ENCODE data around the gene ARMS2. TPM values are rescaled to one million over a fixed set of nuclear protein-coding genes. Genes with fewer than 3 reads are reported as not detected.

Gene ARMS2
- total RNA-seq, 2 experiments from 2014 or later: not detected

GRCh38 chr10:122500726-122501125 lies 46.3 kb downstream of the ARMS2 start:
- POLR2A ChIA-PET: no interaction called here
- CTCF ChIA-PET: no interaction called here

GRCh38 chr10:122503012-122503411 lies 48.6 kb downstream of the ARMS2 start:
- Mint-ChIP-seq H3K9me3 (no peaks in the 10 kb centered on the region), H3K27ac (no peak overlapping the region), H3K4me3 (no peak overlapping the region), H3K36me3 (ENCODE audit: low read depth) (no peaks in the 10 kb centered on the region), H3K27me3 (no peaks in the 10 kb centered on the region), H3K4me1 (ENCODE audit: low read depth) (no peaks in the 10 kb centered on the region)
- ChIA-PET CTCF (no interaction called here), POLR2A (interaction anchor here (0.6 to 1.0 kb wide), 2 partner anchors 13 to 61 kb away, joined by 3 read pairs; no protein-coding TSS in a partner anchor)
- no peak overlapping the region for H3K27ac ChIP-seq (ENCODE audit: low read depth in 1 of 2, low read length in 2 of 2)
- no peak for TF ChIP-seq CTCF (IDR thresholded peaks at IDR 0.05)
- DNase-seq: no peak
- H3K36me3 ChIP-seq (ENCODE audit: insufficient read depth, low read length): no peaks in the 10 kb centered on the region
- H3K9me3 ChIP-seq (ENCODE audit: control insufficient read depth in 1 of 2, insufficient read depth in 1 of 2, low read length in 2 of 2): no peaks in the 10 kb centered on the region
- ATAC-seq (ENCODE audit: poor library complexity): no peak
- H3K27me3 ChIP-seq (ENCODE audit: control insufficient read depth in 1 of 2, insufficient read depth in 2 of 2, low read length in 2 of 2): no peaks in the 10 kb centered on the region
- intact Hi-C loops (cut with DNase I, micrococcal nuclease): no loop called here
- no peak overlapping the region for H3K4me3 ChIP-seq (ENCODE audit: low read length)
- H3K4me1 ChIP-seq (ENCODE audit: insufficient read depth, low read length): peaks cover 2% of the 10 kb centered on the region

More at GRCh38 chr10:122500726-122501125, 46.3 kb downstream of the ARMS2 start:
- no peaks in the 10 kb centered on the region for H3K27me3 Mint-ChIP-seq
- Histone ChIP-seq H3K4me3 (ENCODE audit: low read length) (no peak overlapping the region), H3K27ac (ENCODE audit: low read depth in 1 of 2, low read length in 2 of 2) (no peak overlapping the region), H3K4me1 (ENCODE audit: insufficient read depth, low read length) (peaks cover 12% of the 10 kb centered on the region), H3K36me3 (ENCODE audit: insufficient read depth, low read length) (no peaks in the 10 kb centered on the region), H3K27me3 (ENCODE audit: control insufficient read depth in 1 of 2, insufficient read depth in 2 of 2, low read length in 2 of 2) (no peaks in the 10 kb centered on the region), H3K9me3 (ENCODE audit: control insufficient read depth in 1 of 2, insufficient read depth in 1 of 2, low read length in 2 of 2) (no peaks in the 10 kb centered on the region)
- intact Hi-C loops (cut with DNase I, micrococcal nuclease): no loop called here
- no peak overlapping the region for H3K27ac Mint-ChIP-seq
- H3K4me3 Mint-ChIP-seq: no peak overlapping the region
- no peak for DNase-seq
- H3K4me1 Mint-ChIP-seq (ENCODE audit: low read depth): peaks cover 9% of the 10 kb centered on the region
- no peaks in the 10 kb centered on the region for H3K36me3 Mint-ChIP-seq (ENCODE audit: low read depth)
- no peak for ATAC-seq (ENCODE audit: poor library complexity)
- H3K9me3 Mint-ChIP-seq: no peaks in the 10 kb centered on the region
- no peak for TF ChIP-seq CTCF (IDR thresholded peaks at IDR 0.05)

- no peaks in the 10 kb centered on the region for H3K36me3 ChIP-seq (ENCODE audit: insufficient read depth, low read length)
- CTCF ChIA-PET: no interaction called here
- DNase-seq (no peak), ATAC-seq (ENCODE audit: poor library complexity) (no peak)
- no peak for TF ChIP-seq CTCF (IDR thresholded peaks at IDR 0.05)
- Mint-ChIP-seq H3K27me3 (no peaks in the 10 kb centered on the region), H3K36me3 (ENCODE audit: low read depth) (no peaks in the 10 kb centered on the region), H3K9me3 (no peaks in the 10 kb centered on the region), H3K4me1 (ENCODE audit: low read depth) (no peaks in the 10 kb centered on the region), H3K27ac (no peak overlapping the region), H3K4me3 (no peak overlapping the region)
- intact Hi-C loops (cut with DNase I, micrococcal nuclease): no loop called here
- no peak overlapping the region for H3K4me3 ChIP-seq (ENCODE audit: low read length)
- no peaks in the 10 kb centered on the region for H3K9me3 ChIP-seq (ENCODE audit: control insufficient read depth in 1 of 2, insufficient read depth in 1 of 2, low read length in 2 of 2)
- H3K4me1 ChIP-seq (ENCODE audit: insufficient read depth, low read length): peaks cover 2% of the 10 kb centered on the region
- H3K27me3 ChIP-seq (ENCODE audit: control insufficient read depth in 1 of 2, insufficient read depth in 2 of 2, low read length in 2 of 2): no peaks in the 10 kb centered on the region
- POLR2A ChIA-PET: interaction anchor here (1.0 kb wide), 1 partner anchor 12 kb away, joined by 3 read pairs; no protein-coding TSS in a partner anchor
- no peak overlapping the region for H3K27ac ChIP-seq (ENCODE audit: low read depth in 1 of 2, low read length in 2 of 2)
Observed at GRCh38 chr10:122503886-122504609, 49.6 kb downstream of the ARMS2 start.

Data from CD4-positive, alpha-beta T cell (primary cell).